Activated naive CD8-positive, alpha-beta T cell treated with anti-CD3 and anti-CD28 coated beads for 36 hours (primary cell): ENCODE results near the gene INPP5D. TPM values are rescaled to one million over a fixed set of nuclear protein-coding genes. Genes with fewer than 3 reads are reported as not detected.
A peak's percentile ranks its signal among the peaks of the same experiment; 100 is the strongest.
"Not testable (repeated sequence)": the region's sequence is repeated elsewhere in the genome, so short reads cannot be mapped to it uniquely, and the experiment has no call there.

Source experiments
- DNase-seq: peaks from one replicate; pipeline ENCODE4 v3.0.0; 2021
- H3K27ac Mint-ChIP-seq: one replicate; pipeline ENCODE4 v1.8.0; 2022; ENCODE audit warnings: mild to moderate bottlenecking, moderate library complexity, mixed read lengths
- H3K27me3 Mint-ChIP-seq: one replicate; pipeline ENCODE4 v1.8.0; 2022; ENCODE audit warnings: mild to moderate bottlenecking, mixed read lengths
- H3K36me3 Mint-ChIP-seq: one replicate; pipeline ENCODE4 v1.8.0; 2021; ENCODE audit warnings: mild to moderate bottlenecking, mixed read lengths
- H3K4me1 Mint-ChIP-seq: one replicate; pipeline ENCODE4 v1.8.0; 2021; ENCODE audit warnings: mixed read lengths
- H3K4me3 Mint-ChIP-seq: one replicate; pipeline ENCODE4 v1.8.0; 2022; ENCODE audit warnings: mild to moderate bottlenecking, moderate library complexity, mixed read lengths
- H3K9me3 Mint-ChIP-seq: one replicate; pipeline ENCODE4 v1.8.0; 2022; ENCODE audit warnings: mixed read lengths
- total RNA-seq, 2 experiments: library from RNA; stranded (reverse); gene quantifications; one replicate each; pipeline ENCODE4 v1.2.3, GENCODE V29; 2021

The INPP5D gene
- 10 to 100 TPM; 38.7 to 41.8 TPM for total RNA-seq

DNA sequence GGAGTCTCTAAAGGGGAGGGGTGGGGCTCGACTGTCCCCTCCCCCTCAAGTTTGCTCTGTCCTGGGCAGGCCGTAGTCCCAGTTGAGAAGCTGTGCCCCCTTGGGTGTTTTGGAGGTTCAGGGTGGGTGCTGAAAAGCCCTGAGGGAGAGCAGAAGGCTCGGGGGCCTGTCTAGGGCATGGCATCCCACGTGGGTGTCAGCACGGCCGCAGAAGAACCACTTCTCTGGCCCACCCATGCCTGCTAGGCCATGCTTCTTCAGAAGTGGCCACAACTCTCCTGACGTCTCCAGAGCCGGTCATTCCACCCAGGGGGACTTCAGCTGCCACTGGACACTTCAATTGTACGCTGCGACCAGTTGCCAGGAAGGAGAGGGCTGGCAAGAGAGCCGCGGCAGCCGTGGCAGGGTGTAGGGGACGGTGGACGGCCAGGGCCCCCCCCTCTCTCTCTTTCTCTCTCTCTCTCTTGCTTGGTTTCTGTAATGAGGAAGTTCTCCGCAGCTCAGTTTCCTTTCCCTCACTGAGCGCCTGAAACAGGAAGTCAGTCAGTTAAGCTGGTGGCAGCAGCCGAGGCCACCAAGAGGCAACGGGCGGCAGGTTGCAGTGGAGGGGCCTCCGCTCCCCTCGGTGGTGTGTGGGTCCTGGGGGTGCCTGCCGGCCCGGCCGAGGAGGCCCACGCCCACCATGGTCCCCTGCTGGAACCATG is at the start of gene INPP5D:
Gene INPP5D, plus strand, starts transcription at position 546 of the 704 bp plus-strand sequence. Its CDS starts 137 bp downstream, at position 683.
- Mint-ChIP-seq H3K4me3 (peak within 1 kb of the TSS; percentile 97), H3K4me1 (peaks cover 29% of the 10 kb centered on the region), H3K27me3 (no peaks in the 10 kb centered on the region), H3K9me3 (no peaks in the 10 kb centered on the region), H3K27ac (peak within 1 kb of the TSS; percentile 98), H3K36me3 (peaks cover 9% of the 10 kb centered on the region)
- DNase-seq = peak; percentile 77

DNA sequence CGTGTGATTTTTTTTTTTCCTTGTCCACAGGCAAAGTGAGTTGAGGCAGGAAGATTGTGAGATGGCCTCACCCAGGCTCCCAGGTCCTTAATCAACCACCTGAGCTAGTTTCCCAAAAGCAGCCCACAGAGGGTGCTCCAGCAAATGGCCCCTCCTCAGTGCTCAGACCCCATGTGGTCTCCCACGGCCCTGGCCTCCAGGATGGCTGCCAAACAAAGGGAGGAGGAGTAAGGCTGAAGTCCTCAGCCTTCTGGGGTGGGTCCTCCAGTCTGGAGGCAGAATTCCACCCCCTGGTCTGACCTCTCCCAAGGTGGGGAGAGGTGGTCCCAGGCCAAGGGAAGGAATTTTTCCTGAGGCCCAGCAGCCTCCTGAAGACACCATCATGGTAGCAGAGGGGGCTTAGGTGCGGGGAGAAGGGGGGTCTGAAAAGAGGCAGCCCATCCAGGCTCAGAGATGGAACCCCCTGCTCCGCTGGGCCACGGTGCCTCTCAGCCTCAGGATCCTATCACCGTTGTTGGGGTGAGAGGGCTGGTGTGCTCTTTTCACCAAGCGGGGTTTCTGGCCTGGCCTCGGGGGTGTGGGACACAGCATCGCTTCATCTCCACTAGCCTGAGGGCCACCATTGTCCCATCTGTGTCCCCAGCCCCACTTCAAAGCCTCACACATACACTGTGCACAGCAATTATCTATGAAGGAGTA is 49.4 kb upstream of the INPP5D start:
- Mint-ChIP-seq H3K4me3 (no peak overlapping the region), H3K27ac (no peak overlapping the region), H3K9me3 (no peaks in the 10 kb centered on the region), H3K36me3 (no peaks in the 10 kb centered on the region), H3K4me1 (peaks cover 2% of the 10 kb centered on the region), H3K27me3 (no peaks in the 10 kb centered on the region)
- no peak for DNase-seq

DNA sequence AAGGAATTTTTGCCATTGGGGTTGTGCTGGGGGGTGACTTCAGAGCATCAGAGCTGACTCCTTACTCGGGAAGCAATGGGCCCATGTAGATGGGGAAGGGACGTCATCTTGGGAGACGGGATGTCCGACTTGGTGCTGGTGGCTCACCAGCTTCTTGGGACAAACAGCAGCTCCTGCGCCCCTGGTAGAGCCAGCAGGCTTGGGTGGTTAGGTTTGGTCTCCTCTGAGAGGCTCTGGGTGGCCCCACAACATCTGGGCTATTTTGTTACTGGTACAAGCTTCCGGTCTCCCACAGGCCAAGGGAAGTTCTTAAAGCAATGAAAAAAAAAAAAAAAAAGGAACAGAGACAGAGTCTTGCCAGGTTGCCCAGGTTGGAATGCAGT is 48.9 kb upstream of the INPP5D start:
- no peaks in the 10 kb centered on the region for H3K9me3 Mint-ChIP-seq
- H3K36me3 Mint-ChIP-seq = no peaks in the 10 kb centered on the region
- H3K27ac Mint-ChIP-seq = no peak overlapping the region
- no peaks in the 10 kb centered on the region for H3K27me3 Mint-ChIP-seq
- H3K4me1 Mint-ChIP-seq = peaks cover 2% of the 10 kb centered on the region
- DNase-seq = no peak
- H3K4me3 Mint-ChIP-seq = no peak overlapping the region

DNA sequence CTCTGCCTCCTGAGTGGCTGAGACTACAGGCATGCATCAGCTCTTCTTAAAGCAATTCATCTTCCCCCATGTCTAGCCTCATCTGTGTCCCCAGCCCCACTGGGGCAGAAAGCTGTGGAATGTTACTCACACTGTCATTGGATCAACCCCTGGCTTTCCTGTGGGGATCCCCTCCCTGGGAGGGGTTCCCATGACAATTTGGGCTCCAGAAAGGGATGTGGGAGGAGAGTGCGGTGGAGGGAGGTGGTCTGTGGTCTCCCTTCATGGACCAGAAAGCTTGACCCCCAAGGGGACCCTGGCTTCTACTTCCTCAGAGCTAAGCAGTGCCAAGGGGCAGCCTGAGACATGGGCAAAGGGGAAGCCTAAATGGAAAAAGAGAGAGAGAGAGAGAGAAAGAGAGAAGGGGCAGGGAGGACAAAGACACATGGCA is 48.4 kb upstream of the INPP5D start:
- no peaks in the 10 kb centered on the region for H3K27me3 Mint-ChIP-seq
- DNase-seq = no peak
- H3K4me1 Mint-ChIP-seq = peaks cover 2% of the 10 kb centered on the region
- H3K9me3 Mint-ChIP-seq = no peaks in the 10 kb centered on the region
- no peak overlapping the region for H3K27ac Mint-ChIP-seq
- H3K36me3 Mint-ChIP-seq = no peaks in the 10 kb centered on the region
- H3K4me3 Mint-ChIP-seq = no peak overlapping the region

DNA sequence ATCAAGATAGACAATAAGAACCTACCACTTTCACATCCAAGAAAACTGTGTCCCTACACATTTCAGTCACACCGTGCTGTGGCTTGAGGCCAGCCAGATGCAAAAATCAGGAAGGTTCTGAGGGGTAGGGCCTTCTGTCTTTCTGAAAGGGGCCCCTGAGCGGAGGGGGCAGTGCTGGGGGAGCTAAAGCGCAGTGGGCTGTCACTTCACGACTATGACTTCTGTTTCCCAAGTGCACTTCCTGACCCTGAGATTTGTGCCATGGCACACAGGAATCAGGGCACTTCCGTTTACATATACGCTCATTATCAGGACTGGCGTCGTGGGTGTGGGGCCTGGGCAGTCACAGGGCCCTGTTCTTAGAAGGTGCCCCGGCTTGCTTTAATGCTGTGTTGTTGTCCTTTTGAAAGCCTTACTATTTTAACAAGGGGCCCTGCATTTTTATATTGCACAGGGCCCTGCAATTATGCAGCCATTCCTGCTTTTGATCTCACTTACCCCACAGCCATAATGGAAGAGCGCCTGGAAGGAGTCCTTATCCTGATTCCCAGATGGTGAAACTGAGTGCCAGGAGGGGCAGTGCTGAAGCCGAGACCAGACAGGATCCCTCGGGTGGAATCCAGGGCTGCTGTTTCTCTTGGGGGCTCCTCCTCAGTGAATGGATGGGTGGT is 47.7 kb upstream of the INPP5D start:
- Mint-ChIP-seq H3K27ac (no peak overlapping the region), H3K4me3 (no peak overlapping the region), H3K4me1 (peaks cover 2% of the 10 kb centered on the region), H3K27me3 (no peaks in the 10 kb centered on the region), H3K9me3 (no peaks in the 10 kb centered on the region), H3K36me3 (no peaks in the 10 kb centered on the region)
- DNase-seq = no peak

DNA sequence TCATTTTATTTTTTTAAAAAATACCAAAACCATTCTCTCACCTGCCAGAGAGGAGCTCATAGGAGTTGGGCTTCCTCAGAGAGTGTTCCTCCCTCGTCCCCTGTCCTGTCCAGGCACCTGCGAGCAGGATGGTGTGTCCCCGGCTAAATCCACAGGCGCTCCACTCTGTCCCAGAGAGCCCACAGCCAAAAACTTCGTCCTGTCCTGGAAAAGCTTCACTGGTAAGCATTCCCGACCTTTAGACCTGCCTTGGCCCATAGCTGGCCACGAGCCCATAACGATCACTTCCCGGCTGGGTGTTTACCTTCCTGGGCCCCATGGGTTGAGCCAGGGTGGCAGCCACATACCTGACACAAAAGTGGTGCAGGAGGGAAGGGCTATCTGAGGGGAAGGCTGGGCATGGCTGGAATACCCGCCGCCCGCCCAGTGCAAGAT is 47.1 kb upstream of the INPP5D start, which contains the start of gene NGEF:
Gene NGEF, minus strand, starts transcription at position 230 of the 435 bp plus-strand sequence. CDS start 38,366 bp downstream, outside the sequence.
- Mint-ChIP-seq H3K36me3 (no peaks in the 10 kb centered on the region), H3K4me3 (no peak within 1 kb of the TSS), H3K27me3 (no peaks in the 10 kb centered on the region), H3K4me1 (peaks cover 2% of the 10 kb centered on the region), H3K27ac (no peak within 1 kb of the TSS), H3K9me3 (no peaks in the 10 kb centered on the region)
- DNase-seq = no peak

DNA sequence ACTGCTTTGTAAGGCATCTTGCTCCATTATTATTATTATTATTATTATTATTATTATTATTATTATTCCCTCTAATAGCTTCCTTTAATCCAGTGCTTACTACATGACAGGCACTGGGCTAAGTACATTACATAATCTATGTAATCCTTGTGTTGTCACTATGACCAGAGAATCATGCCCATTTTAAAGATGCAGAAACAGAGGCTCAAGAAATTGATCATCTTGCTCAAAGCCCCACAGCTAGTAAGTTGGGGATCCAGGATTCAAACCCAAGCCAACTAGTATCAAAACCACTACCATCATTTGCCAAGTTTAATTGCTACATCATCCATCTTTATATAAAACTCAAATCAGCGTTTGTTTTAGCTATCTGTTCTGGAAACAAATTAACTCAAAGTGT is 46.5 kb upstream of the INPP5D start:
- H3K4me1 Mint-ChIP-seq = peaks cover 2% of the 10 kb centered on the region
- no peak overlapping the region for H3K27ac Mint-ChIP-seq
- no peaks in the 10 kb centered on the region for H3K9me3 Mint-ChIP-seq

DNA sequence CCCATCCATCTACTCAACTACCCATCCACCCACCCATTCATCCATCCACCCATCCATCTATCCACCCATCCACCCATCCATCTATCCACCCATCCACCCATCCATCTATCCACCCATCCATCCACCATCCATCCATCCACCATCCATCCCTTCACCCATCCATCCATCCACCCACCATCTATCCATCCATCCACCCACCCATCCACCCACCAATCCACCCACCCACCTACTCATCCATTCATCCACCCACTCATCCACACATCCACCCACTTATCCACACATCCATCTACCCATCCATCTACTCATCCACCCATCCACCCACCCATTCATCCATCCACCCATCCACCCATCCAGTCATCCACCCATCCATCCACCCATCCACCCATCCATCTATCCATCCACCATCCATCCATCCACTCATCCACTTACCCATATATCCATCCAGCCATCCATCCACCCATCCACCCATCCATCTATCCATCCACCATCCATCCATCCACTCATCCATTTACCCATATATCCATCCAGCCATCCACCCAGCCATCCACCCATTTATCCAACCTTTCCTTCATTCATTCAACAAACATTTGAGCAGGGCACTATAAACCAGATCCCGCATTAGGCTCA is 45.0 kb upstream of the INPP5D start:
- no peak for DNase-seq
- Mint-ChIP-seq H3K4me1 (peaks cover 2% of the 10 kb centered on the region), H3K9me3 (no peaks in the 10 kb centered on the region), H3K4me3 (no peak overlapping the region), H3K36me3 (no peaks in the 10 kb centered on the region), H3K27me3 (no peaks in the 10 kb centered on the region), H3K27ac (no peak overlapping the region)

More for the DNA sequence above, 46.5 kb upstream of the INPP5D start:
- H3K4me3 Mint-ChIP-seq = no peak overlapping the region
- no peaks in the 10 kb centered on the region for H3K27me3 Mint-ChIP-seq
- no peaks in the 10 kb centered on the region for H3K36me3 Mint-ChIP-seq
- no peak for DNase-seq

DNA sequence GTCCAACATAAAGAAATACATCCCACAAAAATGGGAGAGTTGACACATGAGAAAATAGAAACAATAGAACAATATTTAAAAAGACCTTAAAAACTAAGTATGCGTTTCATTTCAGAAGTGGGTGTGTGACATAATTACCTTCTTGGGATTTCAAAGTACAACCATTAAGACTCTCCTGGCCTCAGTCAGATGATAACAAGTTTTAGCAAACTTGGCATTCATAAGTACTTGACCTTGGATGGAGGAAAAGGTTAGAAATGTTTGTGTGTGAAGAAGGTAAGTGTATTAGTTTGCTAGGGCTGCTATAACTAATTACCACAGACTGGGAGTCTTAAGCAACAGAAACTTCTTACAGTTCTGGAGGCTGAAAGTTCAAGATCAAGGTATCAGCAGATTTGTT is 42.2 kb upstream of the INPP5D start:
- Mint-ChIP-seq H3K27me3 (no peaks in the 10 kb centered on the region), H3K4me1 (no peaks in the 10 kb centered on the region), H3K36me3 (no peaks in the 10 kb centered on the region), H3K27ac (no peak overlapping the region), H3K4me3 (no peak overlapping the region), H3K9me3 (no peaks in the 10 kb centered on the region)
- no peak for DNase-seq

DNA sequence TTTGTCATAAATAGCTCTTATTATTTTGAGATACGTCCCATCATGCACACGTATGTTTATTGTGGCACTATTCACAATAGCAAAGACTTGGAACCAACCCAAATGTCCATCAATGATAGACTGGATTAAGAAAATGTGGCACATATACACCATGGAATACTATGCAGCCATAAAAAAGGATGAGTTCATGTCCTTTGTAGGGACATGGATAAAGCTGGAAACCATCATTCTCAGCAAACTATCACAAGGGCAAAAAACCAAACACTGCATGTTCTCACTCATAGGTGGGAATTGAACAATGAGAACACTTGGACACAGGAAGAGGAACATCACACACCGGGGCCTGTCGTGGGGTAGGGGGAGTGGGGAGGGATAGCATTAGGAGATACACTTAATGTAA is 40.5 kb upstream of the INPP5D start:
- H3K36me3 Mint-ChIP-seq, H3K4me1 Mint-ChIP-seq, DNase-seq, H3K27ac Mint-ChIP-seq, H3K27me3 Mint-ChIP-seq, H3K9me3 Mint-ChIP-seq, H3K4me3 Mint-ChIP-seq: not testable (repeated sequence)

DNA sequence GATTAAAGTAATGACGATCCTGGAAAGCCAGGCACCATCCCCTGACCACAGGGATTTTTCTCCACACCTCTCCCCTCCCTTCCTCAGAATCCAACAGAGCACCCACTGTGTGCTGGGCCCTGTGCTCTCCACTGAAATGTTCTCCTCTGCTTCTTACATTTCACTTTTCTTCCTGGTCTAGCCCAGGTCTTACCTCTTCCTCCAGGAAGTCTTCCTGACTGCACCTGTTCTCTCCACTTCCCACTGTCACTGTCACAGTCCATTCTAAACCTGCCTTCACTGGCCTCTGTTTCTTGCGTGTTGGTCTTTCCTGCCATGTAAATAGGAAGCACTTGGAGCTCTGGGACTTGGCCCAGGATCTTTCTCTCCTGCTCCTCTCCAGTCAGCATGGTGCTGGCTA is 39.7 kb upstream of the INPP5D start:
- no peaks in the 10 kb centered on the region for H3K36me3 Mint-ChIP-seq

DNA sequence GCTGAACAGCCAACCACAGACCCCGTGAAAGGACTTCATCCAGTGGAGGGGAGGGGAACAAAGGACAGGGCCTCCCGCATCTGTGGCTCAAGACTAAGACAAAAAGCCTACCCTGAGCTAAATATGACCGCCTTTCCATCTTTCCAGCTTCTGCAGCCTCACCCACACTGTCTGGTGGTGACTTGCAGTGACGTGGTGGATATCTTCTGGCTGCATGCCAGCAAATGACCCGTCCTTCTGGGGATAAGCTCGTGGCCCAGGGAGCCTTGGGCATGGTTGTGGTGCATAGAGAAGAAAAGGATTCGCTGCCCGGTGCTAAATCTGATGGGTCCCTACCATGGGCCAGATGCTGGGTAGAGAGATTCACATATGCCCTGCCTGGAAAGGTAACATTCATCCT is 38.4 kb upstream of the INPP5D start:
- Mint-ChIP-seq H3K27me3 (no peaks in the 10 kb centered on the region), H3K4me1 (no peaks in the 10 kb centered on the region), H3K9me3 (no peaks in the 10 kb centered on the region), H3K4me3 (no peak overlapping the region), H3K27ac (no peak overlapping the region), H3K36me3 (no peaks in the 10 kb centered on the region)
- DNase-seq = no peak

More for the DNA sequence above, 39.7 kb upstream of the INPP5D start:
- Mint-ChIP-seq H3K4me1 (no peaks in the 10 kb centered on the region), H3K27me3 (no peaks in the 10 kb centered on the region), H3K27ac (no peak overlapping the region), H3K4me3 (no peak overlapping the region), H3K9me3 (no peaks in the 10 kb centered on the region)
- no peak for DNase-seq

DNA sequence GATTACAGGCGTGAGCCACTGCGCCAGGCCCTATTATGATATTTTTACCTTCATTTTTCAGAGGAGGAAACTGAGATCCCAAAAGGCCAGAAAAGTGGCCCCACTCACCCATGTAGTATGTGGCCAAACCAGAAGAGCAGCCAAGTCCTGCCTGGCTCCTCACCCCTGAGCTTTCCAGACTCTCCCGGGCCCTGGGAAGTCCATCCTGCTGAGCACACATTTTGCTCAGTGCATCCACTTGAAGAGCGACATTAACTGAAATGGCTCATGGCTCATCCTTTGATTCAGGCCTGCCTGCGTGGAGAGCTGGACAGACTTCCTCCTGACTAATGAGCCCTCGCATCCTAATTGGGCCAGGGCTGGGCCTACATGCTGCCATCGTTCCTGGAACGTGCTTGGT is 37.6 kb upstream of the INPP5D start:
- H3K27me3 Mint-ChIP-seq = no peaks in the 10 kb centered on the region
- no peaks in the 10 kb centered on the region for H3K9me3 Mint-ChIP-seq
- DNase-seq = no peak
- no peaks in the 10 kb centered on the region for H3K4me1 Mint-ChIP-seq
- no peaks in the 10 kb centered on the region for H3K36me3 Mint-ChIP-seq
- no peak overlapping the region for H3K27ac Mint-ChIP-seq
- no peak overlapping the region for H3K4me3 Mint-ChIP-seq

DNA sequence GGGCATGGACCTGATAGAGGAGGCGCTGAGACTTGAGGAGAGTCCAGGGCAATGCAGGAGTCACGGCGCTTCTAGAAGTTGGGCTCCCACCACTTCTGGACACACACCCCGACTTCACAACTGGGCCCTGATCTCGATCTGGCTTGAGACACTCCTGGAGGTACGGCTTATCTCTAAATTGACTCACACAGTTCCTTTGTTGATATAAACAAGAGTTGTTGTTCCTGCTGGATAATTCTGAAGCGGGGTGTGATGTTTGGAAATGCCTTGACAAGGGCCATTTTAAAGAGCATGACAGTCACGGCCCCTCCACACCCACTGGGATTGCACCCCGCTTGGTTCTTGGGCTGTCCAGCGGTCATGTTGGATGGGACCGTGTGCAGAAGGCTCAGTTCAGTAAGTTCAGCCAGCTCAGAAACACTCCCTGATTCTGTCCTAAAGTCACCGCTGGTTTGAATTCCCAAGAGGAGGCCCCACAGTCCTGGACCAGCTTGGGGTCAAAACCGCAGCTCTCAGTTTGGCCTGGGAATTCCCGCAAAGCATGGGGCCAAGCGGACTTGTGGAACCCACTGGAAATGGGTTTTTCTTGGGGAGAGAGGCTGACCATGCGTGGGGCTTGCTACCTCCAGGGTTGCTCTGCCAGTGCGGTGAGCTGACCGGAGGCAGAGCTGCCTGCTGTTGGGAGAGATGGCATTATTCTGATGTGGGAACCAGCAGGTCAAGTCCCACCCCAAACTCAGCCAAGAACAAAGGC is 37.0 kb upstream of the INPP5D start:
- H3K27me3 Mint-ChIP-seq = no peaks in the 10 kb centered on the region
- H3K4me1 Mint-ChIP-seq = no peaks in the 10 kb centered on the region
- no peaks in the 10 kb centered on the region for H3K36me3 Mint-ChIP-seq
- H3K27ac Mint-ChIP-seq = no peak overlapping the region
- no peak for DNase-seq
- no peaks in the 10 kb centered on the region for H3K9me3 Mint-ChIP-seq
- no peak overlapping the region for H3K4me3 Mint-ChIP-seq
